HepG2 (cell line): Measurements from ENCODE around the gene DNAAF9. TPM values are rescaled to one million over a fixed set of nuclear protein-coding genes. Genes with fewer than 3 reads are reported as not detected.

Source experiments
- ATM ChIP-seq: fragments of 450-650 bp; IDR thresholded peaks from 2 replicates; pipeline ENCODE4 v1.7.1; 2017; ENCODE audit warnings: mild to moderate bottlenecking, borderline replicate concordance
- CEBPB ChIP-seq: IDR thresholded peaks from 2 replicates; pipeline ENCODE4 v1.6.1; 2011; ENCODE audit warnings: low read depth, low read length, improper control_type of control experiment, borderline replicate concordance
- GATAD1 ChIP-seq: IDR thresholded peaks from 2 replicates; pipeline ENCODE4 v1.6.1; 2016; ENCODE audit warnings: missing genetic modification reagents, missing compliant biosample characterization
- JDP2 ChIP-seq: sonication (generic); formaldehyde crosslinking; IDR thresholded peaks from 2 replicates; pipeline ENCODE4 v1.8.1; 2022; ENCODE audit warnings: missing genetic modification reagents, borderline replicate concordance
- KLF11 ChIP-seq: IDR thresholded peaks from 2 replicates; pipeline ENCODE4 v1.6.1; 2016; ENCODE audit warnings: missing compliant biosample characterization
- MED1 ChIP-seq: sonication (generic); formaldehyde crosslinking; IDR thresholded peaks from 2 replicates; pipeline ENCODE4 v1.4.0; 2020; ENCODE audit warnings: missing genetic modification reagents
- NBN ChIP-seq: fragments of 450-650 bp; conservative IDR thresholded peaks from 2 replicates; pipeline ENCODE4 v1.6.1; 2017
- NFE2 ChIP-seq: sonication (generic); formaldehyde crosslinking; IDR thresholded peaks from 2 replicates; pipeline ENCODE4 v1.4.0; 2020; ENCODE audit warnings: missing genetic modification reagents
- NFE2L1 ChIP-seq: sonication (generic); formaldehyde crosslinking; IDR thresholded peaks from 2 replicates; pipeline ENCODE4 v1.4.0; 2020; ENCODE audit warnings: missing genetic modification reagents, mild to moderate bottlenecking, borderline replicate concordance
- PITX1 ChIP-seq: sonication (generic); formaldehyde crosslinking; IDR thresholded peaks from 2 replicates; pipeline ENCODE4 v1.5.1; 2020; ENCODE audit warnings: mild to moderate bottlenecking, missing genetic modification reagents
- REL ChIP-seq: sonication (generic); formaldehyde crosslinking; conservative IDR thresholded peaks from 2 replicates; pipeline ENCODE4 v1.8.0; 2022; ENCODE audit warnings: mild to moderate bottlenecking, missing genetic modification reagents, moderate library complexity
- RXRA ChIP-seq: sonication (generic); formaldehyde crosslinking; IDR thresholded peaks from 2 replicates; pipeline ENCODE4 v1.5.1; 2020; ENCODE audit warnings: missing genetic modification reagents
- SAP130 ChIP-seq: IDR thresholded peaks from 2 replicates; pipeline ENCODE4 v1.6.1; 2016; ENCODE audit warnings: low read depth
- SETDB1 ChIP-seq: sonication (generic); formaldehyde crosslinking; IDR thresholded peaks from 2 replicates; pipeline ENCODE4 v1.5.1; 2020; ENCODE audit warnings: missing genetic modification reagents, mild to moderate bottlenecking, borderline replicate concordance
- TCF7L2 ChIP-seq: IDR thresholded peaks from 2 replicates; pipeline ENCODE4 v1.6.1; 2011; ENCODE audit warnings: mild to moderate bottlenecking, low read depth, low read length, moderate library complexity
- ZBTB25 ChIP-seq: IDR thresholded peaks from 2 replicates; pipeline ENCODE4 v1.6.1; 2018; ENCODE audit warnings: missing genetic modification reagents
- ZBTB37 ChIP-seq: sonication (generic); formaldehyde crosslinking; IDR thresholded peaks from 2 replicates; pipeline ENCODE4 v1.4.0; 2020; ENCODE audit warnings: mild to moderate bottlenecking, missing genetic modification reagents
- ZFP37 ChIP-seq: sonication (generic); formaldehyde crosslinking; IDR thresholded peaks from 2 replicates; pipeline ENCODE4 v1.4.0; 2020; ENCODE audit warnings: missing genetic modification reagents, borderline replicate concordance
- ZFP41 ChIP-seq: sonication (generic); formaldehyde crosslinking; IDR thresholded peaks from 2 replicates; pipeline ENCODE4 v1.4.0; 2020; ENCODE audit warnings: mild to moderate bottlenecking, missing genetic modification reagents, borderline replicate concordance
- ZFP90 ChIP-seq: sonication (generic); formaldehyde crosslinking; IDR thresholded peaks from 2 replicates; pipeline ENCODE4 v1.8.0; 2022; ENCODE audit warnings: missing genetic modification reagents, mild to moderate bottlenecking, inconsistent platforms, borderline replicate concordance
- ZMYM2 ChIP-seq: sonication (generic); formaldehyde crosslinking; IDR thresholded peaks from 2 replicates; pipeline ENCODE4 v1.8.0; 2022; ENCODE audit warnings: mild to moderate bottlenecking, missing genetic modification reagents
- ZMYM4 ChIP-seq: sonication (generic); formaldehyde crosslinking; IDR thresholded peaks from 2 replicates; pipeline ENCODE4 v1.8.1; 2023; ENCODE audit warnings: mild to moderate bottlenecking, missing genetic modification reagents
- ZNF446 ChIP-seq: sonication (generic); formaldehyde crosslinking; IDR thresholded peaks from 2 replicates; pipeline ENCODE4 v1.5.0; 2020; ENCODE audit warnings: mild to moderate bottlenecking, missing genetic modification reagents
- ZNF776 ChIP-seq: sonication (generic); formaldehyde crosslinking; IDR thresholded peaks from 2 replicates; pipeline ENCODE4 v1.4.0; 2020; ENCODE audit warnings: mild to moderate bottlenecking, missing genetic modification reagents
- ZSCAN21 ChIP-seq: sonication (generic); formaldehyde crosslinking; IDR thresholded peaks from 2 replicates; pipeline ENCODE4 v1.8.0; 2022; ENCODE audit warnings: mild to moderate bottlenecking, missing genetic modification reagents, moderate library complexity, borderline replicate concordance
- ZSCAN30 ChIP-seq: sonication (generic); formaldehyde crosslinking; IDR thresholded peaks from 2 replicates; pipeline ENCODE4 v1.5.0; 2020; ENCODE audit warnings: mild to moderate bottlenecking, missing genetic modification reagents
- ZXDC ChIP-seq: sonication (generic); formaldehyde crosslinking; IDR thresholded peaks from 2 replicates; pipeline ENCODE4 v1.5.0; 2020; ENCODE audit warnings: mild to moderate bottlenecking, missing genetic modification reagents
- polyA plus RNA-seq, 8 experiments: library from polyadenylated mRNA; depleted of rRNA in 3 of 8; stranded (reverse) in 7 of 8; unstranded in 1 of 8; fragments of >200 nt; fragmentation: Illumina TruSeq in 4 of 8; extraction: Trizol in 4 of 8; gene quantifications; 2 replicates each; pipeline versions ENCODE4 v1.2.1 to v1.2.3, GENCODE V29; 2011 to 2016; ENCODE audit warnings: low read depth in 4 of 8, missing spikeins in 1 of 8, mixed read lengths in 1 of 8; ENCODE audit not compliant: insufficient read depth in 1 of 8
- total RNA-seq, 5 experiments: library from RNA; depleted of rRNA; stranded (reverse); fragments of >200 nt; fragmentation: Illumina TruSeq; extraction: Trizol; gene quantifications; 2 replicates each; pipeline ENCODE4 v1.2.3, GENCODE V29; 2016; ENCODE audit warnings: low read depth in 1 of 5
- TF ChIP-seq, protein P1 (sequence below): sonication (generic); formaldehyde crosslinking; IDR thresholded peaks from 2 replicates; pipeline ENCODE4 v1.4.0; 2020; ENCODE audit warnings: low read depth, mild to moderate bottlenecking, missing genetic modification reagents

DNAAF9 gene
- total and polyA plus RNA-seq, 2 of the 13 experiments (the other 11 are each of a cell fraction or from before 2014, with no cell fraction given): 10.5 to 14.9 TPM

DNA sequence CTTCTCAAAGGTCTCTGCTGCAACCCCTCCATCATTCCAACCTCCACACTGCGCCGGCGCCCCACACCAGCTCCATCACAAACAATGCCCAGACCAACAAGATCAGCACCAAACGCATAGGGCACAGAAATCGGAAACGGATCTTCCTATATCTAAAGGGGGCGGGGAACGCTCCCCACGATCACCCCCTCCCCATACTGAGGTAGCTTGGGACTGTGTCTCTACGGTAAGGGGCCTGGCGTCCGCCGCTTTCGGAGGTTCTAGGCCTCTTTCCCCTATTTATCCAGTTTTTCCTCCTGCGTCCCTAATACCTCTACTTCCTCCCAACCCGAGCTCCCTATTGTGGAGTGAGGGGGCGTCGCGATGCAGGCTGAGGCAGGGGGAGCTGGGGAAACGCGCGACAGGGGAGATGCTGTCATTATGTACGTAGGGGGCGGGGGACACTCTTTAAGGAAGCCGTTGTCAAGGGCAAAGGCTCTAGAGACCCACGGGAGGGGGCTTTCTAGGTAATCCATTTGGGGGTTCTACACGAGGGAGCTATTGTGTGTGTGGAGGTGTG lies 909 bp downstream of the DNAAF9 start (continued):
- TF ChIP-seq ZFP90: peak; percentile 77; the same call in 1 of the 2 replicates
- TF ChIP-seq ZSCAN30 (CRISPR knock-in tag): no peak
- no peak for TF ChIP-seq GATAD1 (CRISPR knock-in tag)
- 0 out of 2 replicates have a peak, but pooled peaks have one; percentile 5 for TF ChIP-seq ZBTB25
- no peak for TF ChIP-seq NFE2L1 (CRISPR knock-in tag)
- TF ChIP-seq ZNF776 (CRISPR knock-in tag): no peak
- no peak for TF ChIP-seq KLF11 (CRISPR knock-in tag)
- TF ChIP-seq NBN: no peak
- no peak for TF ChIP-seq JDP2
- TF ChIP-seq, protein P1, sequence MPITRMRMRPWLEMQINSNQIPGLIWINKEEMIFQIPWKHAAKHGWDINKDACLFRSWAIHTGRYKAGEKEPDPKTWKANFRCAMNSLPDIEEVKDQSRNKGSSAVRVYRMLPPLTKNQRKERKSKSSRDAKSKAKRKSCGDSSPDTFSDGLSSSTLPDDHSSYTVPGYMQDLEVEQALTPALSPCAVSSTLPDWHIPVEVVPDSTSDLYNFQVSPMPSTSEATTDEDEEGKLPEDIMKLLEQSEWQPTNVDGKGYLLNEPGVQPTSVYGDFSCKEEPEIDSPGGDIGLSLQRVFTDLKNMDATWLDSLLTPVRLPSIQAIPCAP (CRISPR knock-in tag): no peak
- 0 out of 2 replicates have a peak, but pooled peaks have one; percentile 80 for TF ChIP-seq ZFP37 (CRISPR knock-in tag)
- 0 out of 2 replicates have a peak, but pooled peaks have one; percentile 19 for TF ChIP-seq SAP130 (CRISPR knock-in tag)
- TF ChIP-seq ATM: no peak
- no peak for TF ChIP-seq RXRA (CRISPR knock-in tag)
- TF ChIP-seq MED1 (CRISPR knock-in tag): no peak
- TF ChIP-seq ZMYM4 (CRISPR knock-in tag): no peak
- no peak for TF ChIP-seq ZSCAN21 (CRISPR knock-in tag)
- TF ChIP-seq ZFP41 (CRISPR knock-in tag): no peak
- peak; percentile 57 for TF ChIP-seq PITX1 (CRISPR knock-in tag)
- no peak for TF ChIP-seq CEBPB
- TF ChIP-seq ZBTB37 (CRISPR knock-in tag): no peak
- no peak for TF ChIP-seq SETDB1 (CRISPR knock-in tag)
- peak; percentile 78; the same call in 1 of the 2 replicates for TF ChIP-seq ZNF446 (CRISPR knock-in tag)
- no peak for TF ChIP-seq REL
- TF ChIP-seq NFE2 (CRISPR knock-in tag): no peak
- TF ChIP-seq ZXDC: no peak
- TF ChIP-seq TCF7L2: no peak
- TF ChIP-seq ZMYM2: no peak
